Measurements from ENCODE around the gene EHMT1.

GRCh38 chr9:137709411-137710101 lies 90.8 kb downstream of the EHMT1 start:
- TF ChIP-seq EZH2 (IDR thresholded peaks at IDR 0.05; ENCODE audit: borderline replicate concordance, insufficient read depth, low read depth, low read length, poor library complexity, severe bottlenecking) (no peak), CTCF (IDR thresholded peaks at IDR 0.05) (no peak)
